Measurements from ENCODE around the gene NUDT21. TPM values are rescaled to one million over a fixed set of nuclear protein-coding genes. Genes with fewer than 3 reads are reported as not detected.
"Not testable (repeated sequence)": the region's sequence is repeated elsewhere in the genome, so short reads cannot be mapped to it uniquely, and the experiment has no call there.

The NUDT21 gene
- 123 TPM for polyA plus RNA-seq (2012; ENCODE audit: missing spikeins)

GRCh38 chr16:56450986-56451752 lies at the start of gene NUDT21, which contains the start of gene OGFOD1:
Gene NUDT21, minus strand, starts transcription at chr16:56451332. Its CDS starts 130 bp downstream, at chr16:56451202.
Gene OGFOD1, plus strand, starts transcription at chr16:56451554. Its CDS starts 59 bp downstream, at chr16:56451613.
- FAIRE-seq = peak; percentile 97
- DNase-seq (ENCODE audit: insufficient read length) = peak; percentile 97
- TF ChIP-seq TAF1 (IDR thresholded peaks at IDR 0.05; ENCODE audit: borderline replicate concordance, low read depth, low read length) = peak; percentile 80
- TF ChIP-seq POLR2AphosphoS5 (IDR thresholded peaks at IDR 0.05; ENCODE audit: low read depth, low read length) = peak; percentile 80; the same call in 1 of the 2 replicates
- peak; percentile 81 for TF ChIP-seq POLR2A (IDR thresholded peaks at IDR 0.05; ENCODE audit: low read depth, low read length)

- no peak for TF ChIP-seq TAF1 (IDR thresholded peaks at IDR 0.05; ENCODE audit: borderline replicate concordance, low read depth, low read length)
- TF ChIP-seq POLR2AphosphoS5 (IDR thresholded peaks at IDR 0.05; ENCODE audit: low read depth, low read length) = no peak
- TF ChIP-seq POLR2A (IDR thresholded peaks at IDR 0.05; ENCODE audit: low read depth, low read length) = no peak
- no peak for DNase-seq (ENCODE audit: insufficient read length)
- no peak for FAIRE-seq
Observed at GRCh38 chr16:56493815-56494214, 42.7 kb upstream of the NUDT21 start.

- DNase-seq (ENCODE audit: insufficient read length) (no peak), FAIRE-seq (no peak)
- TF ChIP-seq TAF1 (IDR thresholded peaks at IDR 0.05; ENCODE audit: borderline replicate concordance, low read depth, low read length) = no peak
- no peak for TF ChIP-seq POLR2AphosphoS5 (IDR thresholded peaks at IDR 0.05; ENCODE audit: low read depth, low read length)
- no peak for TF ChIP-seq POLR2A (IDR thresholded peaks at IDR 0.05; ENCODE audit: low read depth, low read length)
Observed at GRCh38 chr16:56493126-56493525, 42.0 kb upstream of the NUDT21 start.

- FAIRE-seq (no peak), DNase-seq (ENCODE audit: insufficient read length) (no peak)
- no peak for TF ChIP-seq POLR2AphosphoS5 (IDR thresholded peaks at IDR 0.05; ENCODE audit: low read depth, low read length)
- no peak for TF ChIP-seq TAF1 (IDR thresholded peaks at IDR 0.05; ENCODE audit: borderline replicate concordance, low read depth, low read length)
- TF ChIP-seq POLR2A (IDR thresholded peaks at IDR 0.05; ENCODE audit: low read depth, low read length) = no peak
Observed at GRCh38 chr16:56491657-56492261, 40.6 kb upstream of the NUDT21 start.

- FAIRE-seq; DNase-seq (ENCODE audit: insufficient read length): not testable (repeated sequence)
Observed at GRCh38 chr16:56488868-56489267, 37.7 kb upstream of the NUDT21 start.

- no peak for TF ChIP-seq POLR2A (IDR thresholded peaks at IDR 0.05; ENCODE audit: low read depth, low read length)
- no peak for TF ChIP-seq POLR2AphosphoS5 (IDR thresholded peaks at IDR 0.05; ENCODE audit: low read depth, low read length)
- DNase-seq (ENCODE audit: insufficient read length) (no peak), FAIRE-seq (no peak)
Observed at GRCh38 chr16:56488035-56488434, 36.9 kb upstream of the NUDT21 start.

- DNase-seq (ENCODE audit: insufficient read length) (no peak), FAIRE-seq (no peak)
- no peak for TF ChIP-seq TAF1 (IDR thresholded peaks at IDR 0.05; ENCODE audit: borderline replicate concordance, low read depth, low read length)
- no peak for TF ChIP-seq POLR2A (IDR thresholded peaks at IDR 0.05; ENCODE audit: low read depth, low read length)
- no peak for TF ChIP-seq POLR2AphosphoS5 (IDR thresholded peaks at IDR 0.05; ENCODE audit: low read depth, low read length)
Observed at GRCh38 chr16:56483394-56483793, 32.3 kb upstream of the NUDT21 start.

GRCh38 chr16:56482683-56483236 lies 31.6 kb upstream of the NUDT21 start:
- no peak for DNase-seq (ENCODE audit: insufficient read length)
- TF ChIP-seq POLR2AphosphoS5 (IDR thresholded peaks at IDR 0.05; ENCODE audit: low read depth, low read length) (no peak), TAF1 (IDR thresholded peaks at IDR 0.05; ENCODE audit: borderline replicate concordance, low read depth, low read length) (no peak), POLR2A (IDR thresholded peaks at IDR 0.05; ENCODE audit: low read depth, low read length) (no peak)
- no peak for FAIRE-seq

GRCh38 chr16:56481468-56482122 lies 30.5 kb upstream of the NUDT21 start:
- TF ChIP-seq POLR2A (IDR thresholded peaks at IDR 0.05; ENCODE audit: low read depth, low read length) (no peak), POLR2AphosphoS5 (IDR thresholded peaks at IDR 0.05; ENCODE audit: low read depth, low read length) (no peak), TAF1 (IDR thresholded peaks at IDR 0.05; ENCODE audit: borderline replicate concordance, low read depth, low read length) (no peak)
- FAIRE-seq (no peak), DNase-seq (ENCODE audit: insufficient read length) (no peak)

GRCh38 chr16:56480776-56481467 lies 29.8 kb upstream of the NUDT21 start:
- TF ChIP-seq POLR2A (IDR thresholded peaks at IDR 0.05; ENCODE audit: low read depth, low read length) = no peak
- TF ChIP-seq POLR2AphosphoS5 (IDR thresholded peaks at IDR 0.05; ENCODE audit: low read depth, low read length) = no peak
- TF ChIP-seq TAF1 (IDR thresholded peaks at IDR 0.05; ENCODE audit: borderline replicate concordance, low read depth, low read length) = no peak
- FAIRE-seq (no peak), DNase-seq (ENCODE audit: insufficient read length) (no peak)

GRCh38 chr16:56479469-56479868 lies 28.3 kb upstream of the NUDT21 start:
- no peak for TF ChIP-seq TAF1 (IDR thresholded peaks at IDR 0.05; ENCODE audit: borderline replicate concordance, low read depth, low read length)
- TF ChIP-seq POLR2A (IDR thresholded peaks at IDR 0.05; ENCODE audit: low read depth, low read length) = no peak
- TF ChIP-seq POLR2AphosphoS5 (IDR thresholded peaks at IDR 0.05; ENCODE audit: low read depth, low read length) = no peak
- FAIRE-seq (no peak), DNase-seq (ENCODE audit: insufficient read length) (no peak)

All from GM12892 (cell line).